Mammary epithelial cell (primary cell): ENCODE measurements around the gene SMAD2.
"Not testable (repeated sequence)": the region's sequence is repeated elsewhere in the genome, so short reads cannot be mapped to it uniquely, and the experiment has no call there.

ENCODE experiments used
- CTCF ChIP-seq, 2 donors: IDR thresholded peaks in 1 of 2; conservative IDR thresholded peaks in 1 of 2; 2 replicates each; pipeline ENCODE4 v1.5.1; 2011 to 2012; ENCODE audit warnings: inconsistent platforms in 2 of 2, low read length in 2 of 2, mild to moderate bottlenecking in 2 of 2, control low read depth in 1 of 2, low read depth in 1 of 2; ENCODE audit not compliant: insufficient read depth in 1 of 2; ENCODE audit errors: extremely low read depth in 1 of 2
- EZH2 ChIP-seq: IDR thresholded peaks from 2 replicates; pipeline ENCODE4 v1.6.1; 2012; ENCODE audit warnings: low read length, inconsistent platforms, borderline replicate concordance

DNA sequence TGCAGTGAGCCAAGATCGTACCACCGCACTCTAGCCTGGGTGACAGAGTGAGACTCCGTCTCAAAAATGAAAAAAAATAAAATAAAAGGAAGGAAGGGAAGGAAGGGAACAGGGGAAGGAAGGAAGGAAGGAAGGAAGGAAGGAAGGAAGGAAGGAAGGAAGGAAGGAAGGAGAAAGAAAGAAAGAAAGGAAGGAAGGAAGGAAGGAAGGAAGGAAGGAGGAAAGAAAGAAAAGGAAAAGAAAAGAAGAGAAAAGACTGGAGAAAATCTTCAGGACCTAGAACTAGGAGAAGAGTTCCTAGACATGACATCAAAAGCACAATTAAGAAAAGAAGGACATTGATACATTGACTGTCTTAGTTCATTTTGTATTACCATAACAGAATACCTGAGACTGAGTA is 163.3 kb downstream of the SMAD2 start:
- TF ChIP-seq EZH2; CTCF (conservative IDR thresholded peaks at IDR 0.05 in 1 of 2, IDR thresholded peaks at IDR 0.05 in 1 of 2; ENCODE audit: extremely low read depth in 1 of 2, insufficient read depth in 1 of 2, low read depth in 1 of 2, low read length in 2 of 2): not testable (repeated sequence)
